Measurements from ENCODE around the gene KLHL22.
A peak's percentile ranks its signal among the peaks of the same experiment; 100 is the strongest.
"Not testable (repeated sequence)": the region's sequence is repeated elsewhere in the genome, so short reads cannot be mapped to it uniquely, and the experiment has no call there.

The KLHL22 gene

DNA sequence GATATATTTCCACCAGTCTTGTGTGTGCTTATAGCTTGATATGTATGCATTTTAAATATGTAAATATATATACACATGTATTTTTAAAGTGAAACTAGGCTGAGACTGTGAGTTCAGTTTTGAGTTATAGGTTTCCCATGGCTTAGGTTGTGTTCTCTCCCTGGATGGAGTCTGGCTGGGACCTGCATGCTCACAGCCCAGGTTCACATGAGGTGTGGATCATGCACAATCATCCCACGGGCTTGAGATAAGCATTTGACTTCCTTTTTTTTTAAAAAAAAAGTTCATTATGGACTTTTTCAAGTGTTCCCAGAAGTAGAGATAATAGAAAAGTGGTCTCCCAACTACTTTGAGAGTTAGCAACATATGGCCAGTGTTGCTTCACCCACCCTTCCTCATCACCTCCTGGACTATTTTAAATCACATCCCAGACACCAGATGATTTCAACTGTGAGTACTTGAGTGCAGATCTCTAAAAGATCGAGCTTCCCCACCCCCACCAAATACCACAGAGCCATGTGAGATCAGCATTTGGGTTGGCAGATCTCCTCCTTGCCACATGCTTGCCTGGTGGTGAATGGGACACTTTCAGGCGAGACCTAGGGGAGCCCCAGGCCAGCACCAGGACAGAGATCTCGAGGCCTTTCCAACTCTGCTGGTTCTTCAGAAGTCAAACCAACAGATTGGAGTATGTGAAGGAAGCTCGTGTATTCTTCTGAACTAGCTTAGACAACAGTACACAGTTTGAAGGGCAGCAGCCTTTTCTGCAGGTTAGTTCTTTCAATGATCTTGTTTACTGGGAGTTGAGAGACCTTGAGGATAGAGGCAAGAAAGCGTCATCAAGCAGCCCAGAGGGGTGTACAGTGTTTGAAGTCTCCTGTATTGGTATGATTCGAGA is 27.7 kb upstream of the KLHL22 start:
- no peak for DNase-seq

DNA sequence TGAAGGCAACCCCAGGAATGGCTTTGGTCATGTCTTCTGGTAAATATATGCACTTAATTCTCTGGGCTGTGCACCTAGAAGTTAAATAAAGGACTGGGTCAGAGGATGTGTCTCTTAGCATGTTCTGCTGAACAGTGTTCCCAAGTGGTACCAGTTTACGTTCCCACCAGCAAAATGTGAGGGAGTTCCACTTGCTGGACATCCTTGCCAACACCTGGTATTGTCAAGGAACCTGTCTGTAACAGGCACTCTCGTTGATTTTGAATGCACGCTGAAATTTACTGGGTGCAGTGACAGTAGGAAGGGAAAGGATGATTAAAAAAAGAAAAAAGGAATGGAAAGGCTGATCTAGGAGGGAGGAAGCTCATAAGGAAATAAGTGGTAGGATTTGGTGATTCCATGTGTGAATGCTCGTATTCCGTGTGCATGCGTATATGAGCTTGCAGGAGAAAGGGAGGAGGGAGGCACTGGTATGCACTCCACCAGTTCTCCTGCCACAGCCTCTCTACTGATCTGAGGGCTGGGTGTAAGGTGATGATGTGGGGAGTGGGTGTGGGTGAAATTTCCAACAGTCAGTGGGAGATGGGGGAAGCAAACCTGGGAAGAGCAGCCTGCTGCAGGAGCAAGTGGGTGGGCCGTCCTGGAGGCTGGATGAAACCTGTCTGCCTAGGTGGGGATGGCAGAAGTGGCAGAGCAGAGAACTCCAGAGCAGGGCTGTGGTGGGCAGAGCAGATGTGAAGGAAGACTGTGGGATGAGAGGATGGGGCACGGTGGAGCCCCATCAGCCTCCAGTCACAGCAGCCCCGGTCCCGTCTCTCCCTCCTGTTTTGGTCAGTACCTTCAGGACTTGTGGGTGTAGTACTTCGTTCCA is 26.8 kb upstream of the KLHL22 start:
- DNase-seq, result no peak

DNA sequence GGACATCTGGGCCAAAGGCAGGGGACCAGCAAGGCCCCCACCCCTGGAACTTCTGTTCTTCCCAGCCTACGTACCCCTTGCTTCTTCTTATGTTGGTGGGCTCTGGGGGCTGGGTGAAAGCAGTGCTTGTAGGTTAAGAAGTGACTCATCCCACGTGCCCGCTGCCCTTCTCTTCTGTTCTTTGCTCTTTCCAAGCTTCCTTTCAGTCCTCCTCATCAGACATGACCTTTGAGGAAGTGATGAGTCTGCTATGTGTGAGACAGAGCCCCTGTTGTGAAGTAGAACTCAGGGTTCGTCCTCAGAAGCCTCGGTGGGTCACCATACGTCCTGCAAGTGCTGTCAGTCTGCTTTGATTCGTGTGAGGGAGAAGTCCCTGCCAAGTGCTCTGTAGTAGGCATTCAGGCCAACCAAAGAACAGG is 24.5 kb upstream of the KLHL22 start:
- DNase-seq, result no peak

DNA sequence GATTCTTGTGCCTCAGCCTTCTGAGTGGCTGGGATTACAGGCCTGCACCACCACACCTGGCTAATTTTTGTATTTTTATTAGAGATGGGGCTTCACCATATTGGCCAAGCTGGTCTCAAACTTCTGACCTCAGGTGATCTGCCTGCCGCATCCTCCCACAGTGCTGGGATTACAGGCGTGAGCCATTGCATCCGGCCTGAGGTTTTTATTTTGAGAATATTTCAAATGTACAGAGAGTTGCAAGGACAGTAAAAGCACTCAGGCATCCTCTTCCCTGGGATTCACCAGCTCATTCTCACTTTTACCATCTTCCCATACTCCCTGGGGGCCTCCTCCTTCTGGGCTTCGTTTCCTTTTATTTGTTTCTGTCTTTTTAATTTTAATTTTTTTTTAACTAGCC is 24.0 kb upstream of the KLHL22 start:
- DNase-seq, result no peak

DNA sequence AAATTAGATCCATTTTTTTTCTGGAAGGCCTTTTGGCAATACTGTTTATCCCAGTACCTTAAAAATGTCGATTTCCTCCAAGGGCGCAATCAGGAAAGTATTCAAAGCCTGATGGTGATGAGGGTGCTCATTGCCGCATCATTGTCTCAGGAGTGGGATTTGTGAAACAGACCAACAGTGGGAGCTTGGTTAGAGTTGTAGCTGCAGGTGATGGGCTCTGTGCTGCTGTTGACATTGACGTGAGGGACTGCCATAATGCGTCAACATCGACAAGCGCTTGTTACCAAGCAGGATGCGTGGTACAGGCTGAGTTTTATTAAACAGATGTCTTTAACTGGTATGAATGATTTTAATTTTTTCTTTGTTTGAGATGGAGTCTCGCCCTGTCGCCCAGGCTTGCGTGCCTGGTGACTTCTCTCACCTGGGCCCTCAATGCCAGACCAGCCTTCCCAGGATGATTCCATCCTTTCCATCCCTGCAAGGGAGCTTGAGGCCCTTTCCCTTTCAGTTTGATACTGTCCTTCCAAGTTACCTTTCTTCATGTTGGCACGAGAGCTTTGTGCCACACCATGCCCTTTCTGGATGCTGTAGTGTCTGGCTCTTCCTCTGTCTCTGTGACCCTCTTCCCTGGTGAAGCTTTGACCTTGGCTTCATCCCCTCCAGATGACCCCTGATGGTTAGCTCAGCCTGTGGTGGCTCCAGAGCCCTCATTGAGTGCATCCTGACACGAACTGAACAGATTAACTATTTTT is 22.4 kb upstream of the KLHL22 start:
- DNase-seq, result no peak

DNA sequence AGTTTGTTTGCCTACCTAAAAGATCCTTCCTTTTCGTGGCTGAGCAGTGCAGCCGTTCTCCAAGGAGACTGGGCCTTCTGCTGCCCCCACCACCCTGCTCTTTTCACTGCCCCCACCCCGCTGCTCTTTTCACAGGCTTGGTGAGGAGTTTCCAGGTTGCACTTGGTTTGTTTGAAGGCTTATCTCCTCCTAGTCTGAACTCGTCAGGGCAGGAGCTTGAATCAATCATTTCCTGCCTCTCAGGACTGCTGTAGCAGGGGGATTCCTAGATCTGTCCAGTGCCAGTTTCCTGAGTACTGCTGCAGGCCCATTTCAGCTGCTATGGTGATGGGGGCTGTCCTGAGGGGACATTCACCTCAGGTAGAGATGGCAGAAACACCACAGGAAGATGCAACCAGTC is 21.8 kb upstream of the KLHL22 start:
- no peak for DNase-seq

DNA sequence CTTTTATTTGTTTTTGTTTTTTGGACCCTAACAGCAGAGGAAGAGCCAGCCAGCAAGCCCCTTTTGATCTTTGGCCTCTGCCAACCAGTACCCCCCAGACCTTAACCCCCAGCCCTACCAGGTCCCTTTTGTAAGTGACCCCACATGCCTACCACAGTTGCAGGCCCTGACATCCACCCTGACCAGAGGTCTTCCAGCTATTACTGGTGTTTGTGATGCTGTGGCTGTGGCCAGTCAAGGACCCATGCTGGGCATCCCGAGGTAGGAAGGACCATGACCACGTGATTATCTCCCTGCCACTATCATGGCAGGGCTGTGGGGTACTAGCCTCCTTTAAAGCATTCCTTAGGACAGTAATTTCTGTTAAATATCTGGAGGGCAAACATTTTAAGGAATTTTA is 20.8 kb upstream of the KLHL22 start:
- no peak for DNase-seq

DNA sequence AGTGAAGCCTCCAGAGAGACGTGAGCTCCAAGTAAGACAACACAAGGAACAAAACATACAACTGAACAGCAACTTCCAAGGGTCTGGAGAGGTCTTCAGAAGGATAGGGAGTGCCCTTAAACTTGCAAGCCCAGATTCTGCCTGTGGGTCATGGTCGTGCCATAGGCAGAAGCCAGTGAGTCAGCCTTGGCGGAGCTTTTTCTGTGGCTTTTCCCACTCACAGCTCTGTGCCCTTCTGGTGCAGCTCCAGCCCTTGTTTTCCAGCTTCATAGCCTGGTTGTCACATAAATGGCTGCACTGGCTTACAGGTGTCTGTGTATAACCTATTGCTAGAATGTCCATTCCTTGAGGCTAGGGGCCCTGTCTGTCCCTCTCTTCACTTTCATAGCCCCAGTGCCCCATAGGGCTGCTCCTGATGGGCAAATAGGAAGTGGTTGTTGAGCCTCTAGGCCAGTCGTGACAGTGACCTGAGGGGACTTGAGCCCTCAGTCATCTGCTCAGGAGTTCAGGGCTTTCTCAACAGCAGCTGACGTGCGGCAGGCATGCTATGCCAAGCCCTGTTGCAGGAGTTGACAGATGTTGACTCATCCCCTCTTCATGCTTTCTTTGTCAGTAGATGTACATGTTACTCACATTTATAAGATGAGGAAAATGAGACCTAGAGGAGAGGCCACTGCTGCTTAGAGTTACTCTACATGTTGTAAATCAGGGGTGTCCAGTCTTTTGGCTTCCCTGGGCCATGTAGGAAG is 19.2 kb upstream of the KLHL22 start:
- no peak for DNase-seq

DNA sequence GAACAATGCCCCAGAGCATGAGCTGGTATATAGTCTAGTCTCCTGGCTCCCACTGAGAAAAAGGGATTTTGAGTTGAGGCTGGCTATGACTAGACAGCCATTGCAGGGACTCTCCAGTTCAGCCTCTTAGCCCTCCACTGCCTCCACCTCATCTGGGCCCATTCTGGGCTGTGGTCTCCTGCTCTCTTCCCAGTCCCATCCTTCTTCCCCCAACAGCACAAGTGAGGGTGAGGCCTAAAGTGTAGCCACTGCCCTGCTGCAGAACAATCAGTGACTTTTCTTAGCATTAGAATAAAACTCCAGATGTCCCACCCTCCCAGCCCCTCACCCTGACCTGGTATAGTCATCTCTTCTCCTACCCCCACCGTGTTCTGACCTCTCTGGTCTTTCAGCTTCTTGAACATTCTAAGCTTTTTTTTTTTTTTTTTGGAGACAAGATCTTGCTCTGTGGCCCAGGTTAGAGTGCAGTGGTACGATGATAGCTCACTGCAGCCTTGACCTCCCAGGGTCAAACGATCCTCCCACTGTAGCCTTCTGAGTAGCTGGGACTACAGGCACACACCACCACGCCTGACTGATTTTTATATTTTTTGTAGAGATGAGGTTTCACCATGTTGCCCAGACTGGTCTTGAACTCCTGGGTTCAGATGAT is 16.1 kb upstream of the KLHL22 start:
- no peak for DNase-seq

DNA sequence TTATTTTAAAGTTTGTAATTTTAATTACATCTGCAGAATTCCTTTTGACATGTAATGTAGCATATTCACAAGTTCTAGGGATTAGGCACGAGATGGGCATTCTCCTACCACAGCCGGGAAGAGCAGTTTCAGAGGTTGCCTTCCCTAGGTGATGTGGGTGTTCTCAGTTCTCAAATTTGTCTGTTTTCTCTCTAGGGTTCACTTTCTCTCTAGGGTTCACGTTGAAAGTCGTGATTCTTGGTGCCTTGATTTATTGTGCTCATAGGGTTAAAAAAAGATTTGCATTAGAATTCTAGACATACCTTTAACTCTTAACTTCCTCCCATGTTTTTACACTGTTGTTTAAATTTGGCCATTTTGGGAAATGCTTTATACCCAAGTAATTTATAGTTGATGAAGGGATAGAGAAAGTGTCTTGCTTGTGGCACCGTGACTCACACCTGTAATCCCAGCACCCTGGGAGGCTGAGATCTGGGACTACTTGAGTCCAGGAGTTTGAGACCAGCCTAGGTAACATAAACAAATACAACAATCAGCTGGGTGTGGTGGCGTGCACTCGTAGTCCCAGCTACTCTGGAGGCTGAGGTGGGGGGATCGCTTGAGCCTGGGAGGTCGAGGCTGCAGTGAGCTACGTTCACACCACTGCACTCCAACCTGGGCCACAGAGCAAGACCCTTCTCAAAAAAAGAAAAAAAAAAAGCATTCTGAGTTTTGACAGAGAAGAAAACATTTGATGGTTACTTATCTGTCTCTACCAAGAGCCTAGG is 15.4 kb upstream of the KLHL22 start:
- no peak for DNase-seq

DNA sequence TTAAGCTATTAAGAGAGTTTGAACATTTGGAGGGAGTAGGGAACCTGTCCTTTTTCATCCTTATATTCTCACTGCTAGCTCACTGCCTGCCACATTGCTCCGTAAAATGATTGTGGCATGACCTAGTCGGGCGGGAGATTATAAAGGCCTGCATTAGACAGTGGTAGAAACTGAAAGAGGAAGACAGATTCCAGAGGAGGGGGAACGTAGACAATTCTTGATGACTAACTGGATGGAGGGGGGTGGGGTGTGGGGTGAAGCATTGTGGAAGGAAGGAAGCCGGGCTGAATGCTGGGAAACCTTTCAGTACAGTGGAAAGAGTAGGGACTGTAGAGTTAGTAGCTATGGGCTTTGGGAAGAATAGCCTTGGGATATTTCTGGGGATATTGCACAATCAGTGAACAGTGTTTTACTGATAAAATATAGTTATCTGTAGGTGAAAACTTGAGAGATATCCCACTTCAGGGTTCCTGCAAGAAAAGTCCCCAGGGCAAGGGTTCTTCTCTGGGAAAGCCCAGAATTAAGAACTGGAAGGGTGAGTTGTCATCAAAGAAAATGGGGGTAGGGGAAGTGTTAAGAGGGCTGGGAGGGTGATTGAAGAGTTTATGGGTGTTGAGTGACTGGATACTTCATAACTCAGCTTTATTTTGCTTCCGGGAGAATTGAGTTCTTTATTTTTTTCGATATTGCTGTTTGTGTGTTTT is 13.9 kb upstream of the KLHL22 start:
- DNase-seq, result peak; percentile 68

DNA sequence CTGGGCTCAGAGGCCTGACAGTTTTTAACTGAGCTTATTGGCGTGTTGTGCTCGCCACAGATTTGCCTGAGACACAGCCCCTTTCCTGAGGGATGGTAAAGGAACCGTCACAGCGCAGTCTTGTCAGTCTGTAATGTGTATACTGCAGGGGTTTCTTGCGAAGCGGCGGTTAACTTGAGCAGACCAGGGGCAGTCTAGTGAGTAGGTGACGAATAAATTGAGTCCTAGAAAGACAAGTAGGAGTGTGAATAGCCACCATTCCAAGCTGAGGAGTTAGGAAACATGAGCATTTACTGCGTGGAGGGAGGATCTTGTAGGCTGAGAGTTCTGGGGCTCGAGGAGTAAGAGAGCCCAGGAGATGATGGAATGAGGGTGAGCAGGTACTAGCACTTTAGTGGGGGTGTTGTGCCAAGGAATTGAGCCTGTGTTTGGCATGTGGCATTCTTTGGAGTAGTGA is 13.2 kb upstream of the KLHL22 start:
- no peak for DNase-seq

DNA sequence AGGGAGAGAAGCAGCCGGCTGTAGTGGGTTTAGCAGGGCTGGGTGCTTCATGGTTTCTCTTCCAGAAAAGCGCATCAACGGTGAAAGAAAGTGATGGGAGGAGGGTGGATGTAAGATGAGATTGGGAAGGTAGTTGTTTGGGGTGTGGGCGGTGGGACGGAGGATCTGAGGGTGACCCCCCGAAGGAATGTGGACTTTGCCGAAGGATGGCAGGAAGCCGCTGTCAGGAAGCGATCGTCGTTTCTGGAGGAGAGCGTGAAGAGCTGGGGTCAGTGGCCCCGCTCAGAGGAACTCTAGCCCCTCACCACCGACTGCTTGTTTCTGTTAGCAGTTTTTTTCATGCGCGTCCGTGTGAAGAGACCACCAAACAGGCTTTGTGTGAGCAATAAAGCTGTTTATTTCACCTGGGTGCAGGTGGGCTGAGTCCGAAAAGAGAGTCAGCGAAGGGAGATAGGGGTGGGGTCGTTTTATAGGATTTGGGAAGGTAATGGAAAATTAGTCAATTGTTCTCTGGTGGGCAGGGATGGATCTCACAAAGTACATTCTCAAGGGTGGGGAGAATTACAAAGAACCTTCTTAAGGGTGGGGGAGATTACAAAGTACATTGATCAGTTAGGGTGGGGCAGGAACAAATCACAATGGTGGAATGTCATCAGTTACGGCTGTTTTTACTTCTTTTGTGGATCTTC is 12.6 kb upstream of the KLHL22 start:
- DNase-seq, result not testable (repeated sequence)

DNA sequence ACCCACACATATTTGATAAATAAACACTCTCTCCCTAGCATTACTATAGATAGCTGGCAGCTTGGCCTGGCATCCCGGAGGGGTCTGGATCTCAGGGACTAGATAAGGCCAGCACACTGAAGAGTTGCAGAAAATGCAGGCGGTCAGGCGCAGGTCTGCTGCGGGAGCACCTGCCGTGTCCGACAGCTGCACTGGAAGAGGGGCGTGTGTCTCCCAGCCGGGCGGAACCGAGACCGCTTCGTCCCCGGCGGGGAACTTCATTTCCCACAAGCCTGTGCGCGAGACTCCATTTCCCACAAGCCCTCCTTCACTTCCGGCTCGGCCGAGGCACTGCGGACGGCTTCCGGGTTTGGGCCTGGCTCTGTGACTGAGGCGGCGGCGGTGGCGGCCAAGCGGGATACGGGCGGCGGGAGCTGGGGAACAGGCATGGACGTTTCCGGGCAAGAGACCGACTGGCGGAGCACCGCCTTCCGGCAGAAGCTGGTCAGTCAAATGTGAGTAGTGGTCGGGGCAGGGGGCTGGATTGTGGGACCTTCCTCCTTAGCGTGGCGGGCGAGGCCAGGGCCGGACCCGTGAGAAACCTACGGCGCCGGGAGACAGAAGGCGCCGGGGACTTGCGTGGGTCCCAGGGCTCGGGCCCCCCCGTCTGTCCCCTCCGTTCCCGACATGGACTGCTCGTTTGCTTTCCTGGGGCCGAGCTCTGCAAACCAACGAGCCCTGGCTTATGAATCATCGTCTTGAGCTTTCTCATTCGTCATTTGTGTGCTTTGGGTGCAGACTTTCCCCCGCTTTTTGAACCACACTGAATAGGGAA is 11.9 kb upstream of the KLHL22 start, which contains the start of gene MED15:
Gene MED15 (plus strand): TSS at position 358 of the 814 bp plus-strand sequence. CDS start 69 bp downstream, at position 427.
- peak; percentile 94 for DNase-seq

DNA sequence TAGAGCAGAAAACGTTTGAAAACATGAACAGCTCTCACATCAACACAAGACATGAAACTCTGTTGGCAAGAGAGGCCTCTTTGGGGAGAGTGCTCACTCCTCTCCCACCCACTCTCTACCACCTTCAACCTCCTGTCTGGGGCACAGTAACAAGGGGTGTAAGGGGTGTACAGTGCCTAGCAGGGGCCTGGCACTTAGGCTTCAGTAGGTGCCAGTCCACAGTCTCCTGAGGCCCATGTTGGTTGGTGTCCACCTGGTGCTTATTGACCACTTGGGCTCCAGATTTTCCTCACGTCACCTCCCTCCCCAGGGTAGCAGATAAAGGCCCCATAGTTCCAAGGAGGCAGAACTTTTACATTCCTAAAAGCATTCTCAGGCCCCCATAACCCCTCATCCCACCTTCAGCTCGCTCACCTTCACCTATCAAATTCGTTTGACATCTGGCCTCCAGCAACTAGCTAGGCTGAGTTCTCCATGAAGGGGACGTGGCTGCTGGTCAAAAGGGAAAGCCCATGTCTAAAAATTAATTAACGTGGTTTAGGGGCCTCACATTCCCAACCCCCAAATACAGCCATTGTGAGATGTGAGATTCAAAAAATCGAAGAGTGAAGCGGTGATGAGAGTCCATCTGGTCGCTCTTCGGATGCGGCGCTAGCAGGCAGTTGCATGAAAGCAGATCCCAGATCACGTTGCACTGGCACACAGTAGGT is 11.1 kb upstream of the KLHL22 start:
- DNase-seq, result no peak

DNA sequence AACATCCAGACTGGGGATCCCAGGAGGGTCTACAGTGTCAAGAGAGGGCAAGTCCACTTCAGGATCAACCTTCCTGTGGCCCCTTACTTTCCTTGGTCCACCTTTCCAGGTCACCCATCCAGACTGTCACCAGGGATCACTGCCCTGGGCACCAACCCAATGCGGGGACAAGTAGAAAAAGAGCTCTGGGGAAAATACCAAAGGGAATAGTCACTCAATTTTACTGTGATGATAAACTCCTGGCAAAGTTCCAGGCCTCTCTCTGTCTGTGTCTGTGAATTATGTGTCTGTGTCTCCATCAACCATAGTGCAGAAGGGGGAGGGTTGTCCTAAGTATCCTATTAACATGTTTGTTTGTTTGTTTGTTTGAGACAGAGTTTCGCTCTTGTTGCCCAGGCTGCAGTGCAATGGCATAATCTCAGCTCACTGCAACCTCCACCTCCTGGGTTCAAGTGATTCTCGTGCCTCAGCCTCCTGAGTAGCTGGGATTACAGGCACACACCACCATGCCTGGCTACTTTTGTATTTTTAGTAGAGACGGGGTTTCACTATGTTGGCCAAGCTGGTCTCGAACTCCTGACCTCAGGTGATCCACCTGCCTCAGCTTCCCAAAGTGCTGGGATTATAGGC is 8.8 kb upstream of the KLHL22 start:
- DNase-seq, result not testable (repeated sequence)

DNA sequence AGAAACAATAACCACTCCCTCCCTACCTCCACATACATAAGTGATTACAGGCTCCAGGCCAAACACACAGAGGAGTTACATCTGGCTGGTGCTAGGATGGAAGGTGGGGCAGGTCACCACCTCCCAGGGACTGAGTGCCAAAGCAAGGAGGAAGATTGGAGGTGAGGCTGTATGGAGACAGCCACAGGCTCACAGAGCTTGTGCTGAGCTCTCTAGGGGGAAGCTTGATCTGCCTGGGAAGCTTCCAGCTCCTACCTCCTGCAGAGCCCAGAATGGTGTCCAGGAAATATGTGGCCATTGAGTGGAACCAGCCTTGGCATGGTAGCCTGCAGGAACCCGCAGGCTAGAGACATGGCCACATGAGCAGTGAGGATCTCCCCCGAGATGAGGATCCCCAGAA is 8.2 kb upstream of the KLHL22 start:
- no peak for DNase-seq
